B cell (primary cell): ENCODE data around the gene FCER1G. TPM values are rescaled to one million over a fixed set of nuclear protein-coding genes. Genes with fewer than 3 reads are reported as not detected.

Experiments used
- ATAC-seq: fragments of 200-7000 bp; cut with Tn5 transposase; one replicate; pipeline ENCODE4 v1.10.0; 2021; ENCODE audit warnings: low read depth, mild to moderate bottlenecking, moderate number of reproducible peaks, moderate library complexity
- CTCF ChIA-PET: fragments of 350-600 bp; sonication (Branson Sonifier 250); formaldehyde crosslinking; loops from one replicate; lab custom pipeline; 2021; ENCODE audit warnings: antibody characterized with exemption, inconsistent platforms; lab: Charles Lee
- POLR2A ChIA-PET: fragments of 350-600 bp; sonication (Branson Sonifier 250); formaldehyde crosslinking; loops from one replicate; lab custom pipeline; 2021; ENCODE audit warnings: antibody characterized with exemption; lab: Charles Lee
- DNase-seq: peaks from one replicate; pipeline ENCODE4 v3.0.0; 2013
- H2AFZ ChIP-seq: 2 replicates; pipeline ENCODE4 v1.6.1; 2012; ENCODE audit warnings: mild to moderate bottlenecking, low read depth, low read length; ENCODE audit not compliant: insufficient read depth, poor library complexity, severe bottlenecking
- H3K27ac ChIP-seq, 2 donors: 1 replicate in 1 of 2; 2 replicates in 1 of 2; pipeline ENCODE4 v1.5.1; 2012 to 2013; ENCODE audit warnings: low read length in 2 of 2, mild to moderate bottlenecking in 2 of 2, moderate library complexity in 1 of 2
- H3K27me3 ChIP-seq, 4 experiments: fragments of 200-600 bp in 1 of 4; sonication (generic) in 1 of 4; replicated peaks in 1 of 4; 1 replicate in 2 of 4; 2 replicates in 2 of 4; pipeline versions ENCODE4 v1.6.1 to v1.7.0; 2013 to 2016; ENCODE audit warnings: low read length in 3 of 4, mild to moderate bottlenecking in 2 of 4, mixed read lengths in 1 of 4, moderate library complexity in 1 of 4; ENCODE audit not compliant: insufficient read depth in 4 of 4, control insufficient read depth in 3 of 4; ENCODE audit errors: control extremely low read depth in 1 of 4
- H3K36me3 ChIP-seq, 2 experiments: replicated peaks in 1 of 2; 1 replicate in 1 of 2; 2 replicates in 1 of 2; pipeline versions ENCODE4 v1.6.1 to v1.7.1; 2013; ENCODE audit warnings: low read length in 1 of 2; ENCODE audit not compliant: insufficient read depth in 2 of 2, control insufficient read depth in 1 of 2; ENCODE audit errors: control extremely low read depth in 1 of 2, extremely low read depth in 1 of 2
- H3K4me1 ChIP-seq, 2 donors: fragments of 200-600 bp in 1 of 2; sonication (generic) in 1 of 2; 1 replicate in 1 of 2; 2 replicates in 1 of 2; pipeline versions ENCODE4 v1.5.1 to v1.6.1; 2013 to 2017; ENCODE audit warnings: low read length in 2 of 2; ENCODE audit not compliant: control insufficient read depth in 2 of 2, insufficient read depth in 2 of 2
- H3K4me2 ChIP-seq: replicated peaks from 2 replicates; pipeline ENCODE3; 2012; ENCODE audit warnings: mild to moderate bottlenecking, low read depth, low read length; ENCODE audit not compliant: poor library complexity, severe bottlenecking
- H3K4me3 ChIP-seq, 5 experiments: fragments of 200-600 bp in 1 of 5; sonication (generic) in 1 of 5; 1 replicate in 3 of 5; 2 replicates in 2 of 5; pipeline versions ENCODE4 v1.5.1 to v1.7.0; 2011 to 2016; ENCODE audit warnings: low read length in 4 of 5, mild to moderate bottlenecking in 4 of 5, low read depth in 2 of 5, control low read depth in 1 of 5, moderate library complexity in 1 of 5; ENCODE audit not compliant: insufficient read depth in 1 of 5; ENCODE audit errors: control extremely low read depth in 1 of 5, extremely low read depth in 1 of 5
- H3K79me2 ChIP-seq: fragments of 200-600 bp; sonication (generic); one replicate; pipeline ENCODE4 v1.6.0; 2016; ENCODE audit warnings: low read length; ENCODE audit not compliant: control insufficient read depth, insufficient read depth
- H3K9ac ChIP-seq: fragments of 200-600 bp; sonication (generic); 2 replicates; pipeline ENCODE4 v1.6.1; 2017; ENCODE audit warnings: mild to moderate bottlenecking, low read length, moderate library complexity
- H3K9me3 ChIP-seq, 3 donors: one replicate each; pipeline versions ENCODE4 v1.6.1 to v1.7.1; 2013; ENCODE audit warnings: low read length in 2 of 3; ENCODE audit not compliant: control insufficient read depth in 2 of 3, insufficient read depth in 1 of 3; ENCODE audit errors: control extremely low read depth in 1 of 3
- H4K20me1 ChIP-seq: 2 replicates; pipeline ENCODE4 v1.6.0; 2012; ENCODE audit warnings: mild to moderate bottlenecking, low read length; ENCODE audit not compliant: insufficient read depth, control insufficient read depth, poor library complexity, severe bottlenecking
- H3K27ac Mint-ChIP-seq: one replicate; pipeline ENCODE4 v1.8.0; 2021; ENCODE audit warnings: mixed read lengths
- H3K27me3 Mint-ChIP-seq: one replicate; pipeline ENCODE4 v1.8.0; 2021; ENCODE audit warnings: mixed read lengths
- H3K4me1 Mint-ChIP-seq: one replicate; pipeline ENCODE4 v1.8.0; 2021; ENCODE audit warnings: mixed read lengths
- H3K4me3 Mint-ChIP-seq: one replicate; pipeline ENCODE4 v1.8.0; 2021; ENCODE audit warnings: mixed read lengths
- H3K9me3 Mint-ChIP-seq: one replicate; pipeline ENCODE4 v1.8.0; 2022; ENCODE audit warnings: mixed read lengths; ENCODE audit not compliant: insufficient read depth
- EZH2 ChIP-seq: IDR thresholded peaks from 2 replicates; pipeline ENCODE4 v1.6.1; 2012; ENCODE audit warnings: borderline replicate concordance, low read depth, mild to moderate bottlenecking, moderate library complexity, low read length; ENCODE audit not compliant: insufficient read depth, poor library complexity, severe bottlenecking
- WGBS: methylation state at CpG from one replicate; pipeline ENCODE4 v1.1.5; 2013; ENCODE audit warnings: missing lambda C conversion rate; ENCODE audit not compliant: insufficient coverage; 5-methylcytosine and 5-hydroxymethylcytosine counted together
- intact Hi-C: fragments of 100-400 bp; cut with micrococcal nuclease; formaldehyde crosslinking; loops from one replicate; pipeline ENCODE4 v1.10.0; 2022
- polyA plus RNA-seq: library from polyadenylated mRNA; depleted of rRNA; stranded (reverse); fragments of >200 nt; gene quantifications from 2 replicates; pipeline ENCODE4 v1.2.3, GENCODE V29; 2012
- total RNA-seq, 2 donors: library from RNA; stranded (reverse); fragments of 120-200 nt in 1 of 2; gene quantifications; 1 replicate in 1 of 2; 2 replicates in 1 of 2; pipeline versions ENCODE4 v1.2.3 to v1.2.4, GENCODE V29; 2013 to 2022
- TF ChIP-seq, protein P1 (sequence below): fragments of 200-600 bp; IDR thresholded peaks from one replicate; pipeline ENCODE4 v1.8.0; 2022; ENCODE audit warnings: antibody characterized with exemption, mild to moderate bottlenecking

Gene FCER1G
- total and polyA plus RNA-seq, 2 donors (not counting 1 experiment from before 2014, with no cell fraction given) = 0.76 to 13.6 TPM

DNA sequence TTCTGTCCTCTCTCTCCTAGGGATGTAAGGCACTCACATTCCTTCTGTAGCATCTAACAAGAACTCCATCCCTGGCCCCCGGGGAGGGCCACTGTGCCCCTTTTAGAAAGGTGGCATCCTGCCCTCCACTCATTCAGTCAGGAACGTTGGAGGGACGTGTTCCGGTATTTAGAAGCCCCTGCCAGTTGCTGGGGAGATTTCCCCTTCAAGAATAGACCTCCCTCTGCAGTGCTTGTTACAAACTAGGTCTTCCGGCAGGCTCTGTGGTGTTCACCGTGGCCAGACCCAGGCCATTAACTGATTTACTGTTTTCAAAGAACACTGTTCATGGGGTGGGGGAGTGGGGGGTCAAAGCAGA, 44.2 kb downstream of the FCER1G start:
- peaks cover 9% of the 10 kb centered on the region for H3K9me3 Mint-ChIP-seq
- H3K36me3 ChIP-seq = no peaks in the 10 kb centered on the region
- WGBS = 35% methylated on average over 2 of the region's 6 CpGs
- DNase-seq (no peak), ATAC-seq (no peak)
- no peak overlapping the region for H3K27ac Mint-ChIP-seq
- peaks cover 35% of the 10 kb centered on the region for H3K4me1 Mint-ChIP-seq
- peaks cover 65% of the 10 kb centered on the region for H3K27me3 Mint-ChIP-seq
- peak overlapping the region; percentile 79 for H2AFZ ChIP-seq
- H3K4me3 Mint-ChIP-seq = peak overlapping the region; percentile 74
- no peaks in the 10 kb centered on the region for H3K79me2 ChIP-seq
- CTCF ChIA-PET = interaction anchor here (1.1 to 1.8 kb wide), 2 partner anchors 32 to 124 kb away, joined by 3 to 4 read pairs; no protein-coding TSS in a partner anchor
- intact Hi-C loops = no loop called here
- H3K27me3 ChIP-seq = peaks cover 0 to 60% (median 34%) of the 10 kb centered on the region in 4 experiments
- peak overlapping the region; percentile 89 for H3K4me2 ChIP-seq
- peaks cover 18 to 22% of the 10 kb centered on the region in 2 donors for H3K4me1 ChIP-seq
- TF ChIP-seq EZH2 = no peak
- TF ChIP-seq, protein P1, sequence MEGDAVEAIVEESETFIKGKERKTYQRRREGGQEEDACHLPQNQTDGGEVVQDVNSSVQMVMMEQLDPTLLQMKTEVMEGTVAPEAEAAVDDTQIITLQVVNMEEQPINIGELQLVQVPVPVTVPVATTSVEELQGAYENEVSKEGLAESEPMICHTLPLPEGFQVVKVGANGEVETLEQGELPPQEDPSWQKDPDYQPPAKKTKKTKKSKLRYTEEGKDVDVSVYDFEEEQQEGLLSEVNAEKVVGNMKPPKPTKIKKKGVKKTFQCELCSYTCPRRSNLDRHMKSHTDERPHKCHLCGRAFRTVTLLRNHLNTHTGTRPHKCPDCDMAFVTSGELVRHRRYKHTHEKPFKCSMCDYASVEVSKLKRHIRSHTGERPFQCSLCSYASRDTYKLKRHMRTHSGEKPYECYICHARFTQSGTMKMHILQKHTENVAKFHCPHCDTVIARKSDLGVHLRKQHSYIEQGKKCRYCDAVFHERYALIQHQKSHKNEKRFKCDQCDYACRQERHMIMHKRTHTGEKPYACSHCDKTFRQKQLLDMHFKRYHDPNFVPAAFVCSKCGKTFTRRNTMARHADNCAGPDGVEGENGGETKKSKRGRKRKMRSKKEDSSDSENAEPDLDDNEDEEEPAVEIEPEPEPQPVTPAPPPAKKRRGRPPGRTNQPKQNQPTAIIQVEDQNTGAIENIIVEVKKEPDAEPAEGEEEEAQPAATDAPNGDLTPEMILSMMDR = no peak
- no peak overlapping the region for H3K27ac ChIP-seq
- H3K4me3 ChIP-seq = peak overlapping the region in 1 of 5 experiments; percentile 61
- H3K9ac ChIP-seq = no peak overlapping the region
- POLR2A ChIA-PET = interaction anchor here (0.5 kb wide), 1 partner anchor 42 kb away, joined by 3 read pairs; no protein-coding TSS in a partner anchor
- H4K20me1 ChIP-seq = no peaks in the 10 kb centered on the region
- peaks cover 0 to 26% (median 15%) of the 10 kb centered on the region in 3 donors for H3K9me3 ChIP-seq

DNA sequence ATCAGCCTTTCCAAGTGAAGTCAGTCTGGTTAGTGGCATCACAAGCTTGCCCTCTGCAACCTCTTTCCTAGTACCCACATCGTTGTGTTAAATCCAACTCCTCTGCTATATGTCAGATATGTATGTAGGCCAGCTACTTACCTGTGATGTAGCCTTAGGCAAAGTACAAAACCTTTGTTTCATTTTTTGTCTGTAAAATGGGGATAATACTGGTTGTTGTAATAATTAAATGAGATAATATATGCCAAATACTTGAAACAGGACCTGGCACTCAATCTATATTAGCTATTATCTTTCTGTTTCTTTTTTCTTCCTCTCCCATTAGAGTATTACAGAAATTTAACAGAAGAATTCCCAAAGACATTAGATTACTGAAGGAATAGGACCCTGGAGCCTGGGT, 44.7 kb downstream of the FCER1G start:
- WGBS = no CpG with 5 or more reads among the region's 1 CpG
- H3K27ac Mint-ChIP-seq = no peak overlapping the region
- Histone ChIP-seq H3K9me3 (peaks cover 0 to 26% (median 15%) of the 10 kb centered on the region in 3 donors), H4K20me1 (no peaks in the 10 kb centered on the region), H3K4me3 (no peak overlapping the region), H3K27me3 (peaks cover 0 to 61% (median 34%) of the 10 kb centered on the region in 4 experiments), H3K79me2 (no peaks in the 10 kb centered on the region), H3K9ac (no peak overlapping the region), H3K4me1 (peaks cover 18 to 22% of the 10 kb centered on the region in 2 donors), H3K4me2 (no peak overlapping the region), H3K27ac (no peak overlapping the region), H2AFZ (no peak overlapping the region), H3K36me3 (no peaks in the 10 kb centered on the region)
- no peak for ATAC-seq
- H3K27me3 Mint-ChIP-seq = peaks cover 68% of the 10 kb centered on the region
- intact Hi-C loops = no loop called here
- peak overlapping the region; percentile 74 for H3K4me3 Mint-ChIP-seq
- CTCF ChIA-PET = interaction anchor here (1.1 to 1.8 kb wide), 2 partner anchors 32 to 124 kb away, joined by 3 to 4 read pairs; no protein-coding TSS in a partner anchor
- TF ChIP-seq, protein P1 = no peak
- TF ChIP-seq EZH2 = no peak
- DNase-seq = no peak
- peaks cover 9% of the 10 kb centered on the region for H3K9me3 Mint-ChIP-seq
- POLR2A ChIA-PET = interaction anchor here (0.5 kb wide), 1 partner anchor 41 kb away, joined by 3 read pairs; no protein-coding TSS in a partner anchor
- H3K4me1 Mint-ChIP-seq = peaks cover 35% of the 10 kb centered on the region
